Mammary epithelial cell (primary cell): Measurements from ENCODE around the gene SH3GLB2.

ENCODE experiments used
- EZH2 ChIP-seq: IDR thresholded peaks from 2 replicates; pipeline ENCODE4 v1.6.1; 2012; ENCODE audit warnings: low read length, inconsistent platforms, borderline replicate concordance
- TF ChIP-seq, protein P1 (sequence below), 2 donors: IDR thresholded peaks in 1 of 2; conservative IDR thresholded peaks in 1 of 2; 2 replicates each; pipeline ENCODE4 v1.5.1; 2011 to 2012; ENCODE audit warnings: inconsistent platforms in 2 of 2, low read length in 2 of 2, mild to moderate bottlenecking in 2 of 2, control low read depth in 1 of 2, low read depth in 1 of 2; ENCODE audit not compliant: insufficient read depth in 1 of 2; ENCODE audit errors: extremely low read depth in 1 of 2

DNA sequence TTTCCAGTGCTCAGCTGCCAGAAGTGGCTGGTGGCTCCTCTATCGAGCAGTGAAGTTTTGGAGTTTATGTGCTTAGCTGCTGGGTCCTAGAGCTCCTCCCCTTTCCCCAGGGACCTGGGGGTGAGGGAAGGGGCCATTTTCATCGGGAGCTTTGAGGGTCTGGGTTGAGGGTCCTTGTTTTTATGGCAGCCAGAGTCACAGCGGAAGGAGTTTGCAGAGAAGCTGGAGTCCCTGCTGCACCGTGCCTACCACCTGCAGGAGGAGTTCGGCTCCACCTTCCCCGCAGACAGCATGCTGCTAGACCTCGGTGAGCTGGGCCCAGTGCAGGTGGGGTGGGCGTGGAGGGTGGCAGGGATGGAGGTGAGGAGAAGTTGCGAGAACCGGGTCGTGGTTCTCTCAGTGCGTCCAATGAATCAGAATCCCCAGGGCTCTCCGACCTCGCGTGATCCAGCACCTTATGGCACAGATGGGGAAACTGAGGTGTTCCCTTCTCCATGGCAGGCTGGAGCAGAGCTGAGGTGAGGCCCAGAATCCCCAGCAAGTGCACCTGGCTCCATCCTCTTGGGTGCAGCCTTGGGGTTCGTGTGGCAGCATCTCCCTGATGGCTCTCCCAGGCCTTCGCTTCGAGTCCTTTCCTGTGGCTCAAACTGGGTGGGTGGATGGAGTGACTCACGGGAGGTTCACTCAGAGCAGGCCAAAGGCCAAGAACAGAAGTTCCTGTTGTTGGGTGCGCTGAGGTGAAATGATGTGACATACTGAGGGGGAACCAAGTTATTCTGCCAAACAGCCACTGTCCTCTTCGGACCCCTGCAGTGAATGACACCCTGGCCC, 31.0 kb upstream of the SH3GLB2 start:
- TF ChIP-seq, protein P1, sequence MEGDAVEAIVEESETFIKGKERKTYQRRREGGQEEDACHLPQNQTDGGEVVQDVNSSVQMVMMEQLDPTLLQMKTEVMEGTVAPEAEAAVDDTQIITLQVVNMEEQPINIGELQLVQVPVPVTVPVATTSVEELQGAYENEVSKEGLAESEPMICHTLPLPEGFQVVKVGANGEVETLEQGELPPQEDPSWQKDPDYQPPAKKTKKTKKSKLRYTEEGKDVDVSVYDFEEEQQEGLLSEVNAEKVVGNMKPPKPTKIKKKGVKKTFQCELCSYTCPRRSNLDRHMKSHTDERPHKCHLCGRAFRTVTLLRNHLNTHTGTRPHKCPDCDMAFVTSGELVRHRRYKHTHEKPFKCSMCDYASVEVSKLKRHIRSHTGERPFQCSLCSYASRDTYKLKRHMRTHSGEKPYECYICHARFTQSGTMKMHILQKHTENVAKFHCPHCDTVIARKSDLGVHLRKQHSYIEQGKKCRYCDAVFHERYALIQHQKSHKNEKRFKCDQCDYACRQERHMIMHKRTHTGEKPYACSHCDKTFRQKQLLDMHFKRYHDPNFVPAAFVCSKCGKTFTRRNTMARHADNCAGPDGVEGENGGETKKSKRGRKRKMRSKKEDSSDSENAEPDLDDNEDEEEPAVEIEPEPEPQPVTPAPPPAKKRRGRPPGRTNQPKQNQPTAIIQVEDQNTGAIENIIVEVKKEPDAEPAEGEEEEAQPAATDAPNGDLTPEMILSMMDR (conservative IDR thresholded peaks at IDR 0.05 in 1 of 2, IDR thresholded peaks at IDR 0.05 in 1 of 2; ENCODE audit: extremely low read depth in 1 of 2, insufficient read depth in 1 of 2, low read depth in 1 of 2, low read length in 2 of 2), result no peak
- no peak for TF ChIP-seq EZH2
